Fibroblast of skin of right quadriceps (primary cell): ENCODE results near the gene BCAS4.

Source experiments
- DNase-seq: peaks from one replicate; pipeline ENCODE4 v3.0.0-alpha.2; 2013

Gene BCAS4

GRCh38 chr20:50916934-50917333 lies 122.1 kb downstream of the BCAS4 start:
- no peak for DNase-seq

GRCh38 chr20:50918403-50918802 lies 123.5 kb downstream of the BCAS4 start:
- DNase-seq = peak; percentile 41

DNA sequence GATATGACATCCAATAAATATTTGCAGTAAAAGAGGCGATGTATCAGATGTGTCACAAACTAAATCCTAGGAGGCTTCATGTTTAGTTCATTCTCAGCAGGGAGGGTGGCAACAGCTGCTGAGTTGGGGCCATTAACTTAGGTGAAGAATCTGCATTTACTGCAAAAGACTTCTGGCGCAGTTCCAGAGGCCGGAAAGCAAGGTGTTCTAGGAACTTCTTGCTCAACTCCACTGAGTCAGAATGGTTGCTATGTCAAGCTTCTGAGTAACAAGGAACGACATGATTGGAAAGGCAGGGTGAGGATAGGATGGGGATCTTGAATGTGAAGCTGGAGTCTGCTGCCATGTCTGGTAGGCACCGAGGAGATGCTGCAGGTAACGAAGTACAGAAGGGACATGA lies 124.7 kb downstream of the BCAS4 start:
- peak; percentile 70 for DNase-seq

DNA sequence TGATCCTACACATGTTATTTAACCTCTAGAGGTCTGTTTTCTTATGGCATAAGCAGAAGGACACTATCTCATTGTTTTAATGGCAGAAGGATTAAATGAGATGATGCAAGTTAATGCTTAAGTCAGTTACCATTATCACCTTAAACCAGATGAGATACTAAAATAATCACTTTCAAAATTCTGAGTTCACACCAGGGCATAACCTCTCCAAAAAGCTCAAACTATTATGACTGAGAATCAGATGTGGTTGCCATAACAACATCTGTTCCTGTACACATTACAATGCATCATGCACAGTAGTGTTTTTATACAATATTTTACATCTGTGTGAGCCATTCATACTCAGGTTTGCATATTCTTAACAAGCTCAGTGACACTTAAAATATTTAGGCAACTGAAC lies 126.1 kb downstream of the BCAS4 start:
- DNase-seq = peak; percentile 20

DNA sequence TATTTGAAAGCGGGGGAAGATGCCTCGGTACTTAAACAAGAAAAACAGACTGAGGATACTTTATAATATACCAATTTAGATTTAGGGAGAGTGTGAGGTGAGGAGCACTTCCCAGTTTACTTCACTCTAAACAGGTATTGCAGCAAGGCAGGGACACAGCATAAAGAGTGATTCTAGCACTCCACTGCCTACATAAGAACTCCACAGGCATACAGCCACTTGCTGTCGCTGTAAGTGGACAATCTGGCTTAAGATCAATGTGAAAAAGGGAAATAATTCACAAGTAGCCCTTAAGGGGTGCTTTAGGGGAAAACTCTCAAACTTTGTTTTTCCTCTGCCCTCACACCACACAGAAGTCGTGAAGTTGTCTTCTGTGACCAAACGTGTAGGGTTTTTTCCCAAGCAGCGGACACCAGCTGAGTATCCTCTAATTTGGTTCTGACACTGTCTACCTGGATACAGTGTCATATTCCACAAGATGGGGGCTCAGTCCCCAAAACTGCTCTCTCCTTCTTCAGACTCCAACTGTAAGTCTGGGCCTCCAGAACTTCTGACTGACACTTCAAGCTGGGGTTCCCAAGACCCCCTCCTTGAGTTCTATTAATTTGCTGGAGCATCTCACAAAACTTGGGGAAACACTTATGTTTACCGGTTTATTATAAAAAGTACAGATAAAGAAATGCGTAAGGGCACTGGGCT lies 127.1 kb downstream of the BCAS4 start:
- DNase-seq = no peak

DNA sequence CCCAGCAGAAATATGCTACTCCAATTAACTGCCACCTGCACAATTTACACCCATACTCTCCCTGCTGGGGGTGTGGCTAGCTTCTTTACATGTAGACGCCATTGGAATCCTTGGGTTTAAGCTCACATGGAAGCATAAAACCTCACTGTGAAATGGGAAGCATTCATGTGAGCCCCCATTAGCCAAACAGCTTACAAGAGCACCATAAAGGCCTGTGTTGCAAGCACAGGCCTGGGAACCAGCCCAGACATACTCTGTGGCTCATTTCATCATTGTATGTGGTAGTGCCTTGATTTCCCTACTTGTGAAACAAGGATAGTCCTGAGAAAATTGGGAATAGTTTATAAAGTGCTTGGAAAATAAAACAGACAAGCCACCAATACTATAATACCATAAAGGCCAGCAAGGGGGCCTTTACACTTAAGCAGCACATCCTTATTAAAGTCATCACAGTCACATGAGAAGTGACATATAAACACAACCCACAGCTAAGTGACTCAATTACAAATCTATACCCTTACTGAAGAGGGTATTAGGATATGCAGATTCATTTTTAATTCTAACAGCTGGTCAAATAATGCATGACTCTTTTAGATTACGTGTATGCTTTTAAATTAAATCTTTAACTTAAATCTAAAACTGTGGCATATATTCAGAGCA lies 129.5 kb downstream of the BCAS4 start:
- DNase-seq = no peak

DNA sequence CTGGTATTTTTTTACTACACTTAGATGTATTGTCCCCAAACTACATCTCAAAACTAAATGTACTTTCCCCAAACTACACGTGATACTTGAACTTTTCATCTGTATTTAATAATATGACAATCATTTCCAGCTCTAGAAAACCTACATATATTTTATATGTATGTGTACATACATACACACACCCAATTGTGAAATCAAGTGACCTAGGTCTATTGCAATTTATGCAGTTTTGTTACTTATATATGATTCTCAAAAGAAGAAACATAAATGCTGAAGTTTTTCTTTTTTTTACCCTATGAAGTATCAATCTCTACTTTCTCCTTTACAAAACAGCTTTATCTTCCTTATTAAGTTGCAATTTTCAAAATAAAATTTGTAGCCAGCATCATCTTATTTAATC lies 131.7 kb downstream of the BCAS4 start:
- DNase-seq = no peak
